Panc1 (cell line): ENCODE results near the gene ATP13A4. TPM values are rescaled to one million over a fixed set of nuclear protein-coding genes. Genes with fewer than 3 reads are reported as not detected.

Source experiments
- ATAC-seq: fragments of 200-7000 bp; cut with Tn5 transposase; 2 replicates; pipeline ENCODE4 v1.9.1; 2020; ENCODE audit warnings: mild to moderate bottlenecking, moderate library complexity
- BruUV-seq: library from RNA; stranded (reverse); fragments of 400-500 nt; replicated peaks from 2 replicates; lab custom pipeline; 2021; lab: Mats Ljungman, UMichigan
- CTCF ChIA-PET: fragments of 300-600 bp; sonication (Branson Sonifier 250); formaldehyde crosslinking; loops from one replicate; lab custom pipeline; 2022; ENCODE audit warnings: antibody characterized with exemption; lab: Charles Lee
- POLR2A ChIA-PET: fragments of 300-600 bp; sonication (Branson Sonifier 250); formaldehyde crosslinking; loops from one replicate; lab custom pipeline; 2022; ENCODE audit warnings: antibody characterized with exemption; lab: Charles Lee
- DNase-seq: peaks from one replicate; pipeline ENCODE4 v3.0.0-alpha.2; 2010; ENCODE audit warnings: low read depth, low spot score
- H3K27ac ChIP-seq: 2 replicates; pipeline ENCODE4 v1.5.1; 2011; ENCODE audit warnings: mild to moderate bottlenecking, low read length, inconsistent platforms
- H3K27me3 ChIP-seq: fragments of 200-500 bp; sonication (Bioruptor generic); 2 replicates; pipeline ENCODE4 v1.6.0; 2014; ENCODE audit warnings: low read length, inconsistent platforms; ENCODE audit not compliant: control insufficient read depth, insufficient read depth
- H3K36me3 ChIP-seq: fragments of 200-500 bp; sonication (Bioruptor generic); 2 replicates; pipeline ENCODE4 v1.5.1; 2014; ENCODE audit warnings: inconsistent platforms, mild to moderate bottlenecking, low read length, moderate library complexity; ENCODE audit not compliant: control insufficient read depth, insufficient read depth
- H3K4me1 ChIP-seq: 2 replicates; pipeline ENCODE4 v1.5.1; 2011; ENCODE audit warnings: inconsistent platforms, mild to moderate bottlenecking, low read length, moderate library complexity; ENCODE audit not compliant: control insufficient read depth, insufficient read depth
- H3K4me3 ChIP-seq, 2 experiments: 2 replicates each; pipeline ENCODE4 v1.5.1; 2011 to 2012; ENCODE audit warnings: low read depth in 2 of 2, low read length in 2 of 2, mild to moderate bottlenecking in 2 of 2, inconsistent platforms in 1 of 2, moderate library complexity in 1 of 2
- H3K9me3 ChIP-seq: fragments of 200-500 bp; sonication (Bioruptor generic); 2 replicates; pipeline ENCODE4 v1.5.1; 2014; ENCODE audit warnings: low read depth, mild to moderate bottlenecking, inconsistent platforms, low read length, moderate library complexity; ENCODE audit not compliant: control insufficient read depth, insufficient read depth
- CTCF ChIP-seq: fragments of 450-650 bp; IDR thresholded peaks from 2 replicates; pipeline ENCODE4 v1.5.1; 2017; ENCODE audit warnings: mild to moderate bottlenecking
- POLR2AphosphoS5 ChIP-seq: IDR thresholded peaks from 2 replicates; pipeline ENCODE4 v1.6.1; 2012; ENCODE audit warnings: mild to moderate bottlenecking, low read depth, low read length, moderate library complexity
- REST ChIP-seq, 2 experiments: IDR thresholded peaks; 2 replicates each; pipeline ENCODE4 v1.6.1; 2011 to 2012; ENCODE audit warnings: low read depth in 2 of 2, control low read depth in 1 of 2, low read length in 1 of 2, mild to moderate bottlenecking in 1 of 2, moderate library complexity in 1 of 2; ENCODE audit not compliant: insufficient read depth in 1 of 2
- SIN3A ChIP-seq: IDR thresholded peaks from 2 replicates; pipeline ENCODE4 v1.6.1; 2012; ENCODE audit warnings: low read depth, mild to moderate bottlenecking, low read length, moderate library complexity, borderline replicate concordance; ENCODE audit not compliant: insufficient read depth
- TCF7L2 ChIP-seq: IDR thresholded peaks from 2 replicates; pipeline ENCODE4 v1.6.1; 2011; ENCODE audit warnings: mild to moderate bottlenecking, low read depth, low read length, inconsistent platforms
- in situ Hi-C: cut with HindIII; loops from 2 replicates; pipeline ENCODE4 v1.10.0; 2016; ENCODE audit warnings: low sequenced_read_pairs, low pct_unique_long_range_greater_than_20kb
- intact Hi-C: fragments of 100-400 bp; cut with micrococcal nuclease; formaldehyde crosslinking; loops from one replicate; pipeline ENCODE4 v1.10.0; 2022; ENCODE audit not compliant: unreplicated experiment
- total RNA-seq: library from RNA; stranded (reverse); gene quantifications from one replicate; pipeline ENCODE4 v1.2.1, GENCODE V29; 2021; ENCODE audit not compliant: unreplicated experiment

The ATP13A4 gene
- total RNA-seq, 1 experiment from 2014 or later = not detected

- Histone ChIP-seq H3K4me1 (peaks cover 12% of the 10 kb centered on the region; the same call in 1 of the 2 replicates), H3K27me3 (no peaks in the 10 kb centered on the region), H3K27ac (peak within 1 kb of the TSS; percentile 96), H3K9me3 (no peaks in the 10 kb centered on the region), H3K4me3 (peak within 1 kb of the TSS; percentile 96 to 99), H3K36me3 (peaks cover 4% of the 10 kb centered on the region; the same call in 1 of the 2 replicates)
- peak; percentile 54 for TF ChIP-seq CTCF
- peak in 1 of 2 experiments; percentile 81; a peak in 2 of 4 replicates for TF ChIP-seq REST (IDR thresholded peaks at IDR 0.05; ENCODE audit: insufficient read depth in 1 of 2, low read depth in 2 of 2, low read length in 1 of 2)
- peak; percentile 92 for TF ChIP-seq POLR2AphosphoS5
- TF ChIP-seq SIN3A = peak; percentile 98; the same call in 1 of the 2 replicates
- TF ChIP-seq TCF7L2 = 0 out of 2 replicates have a peak, but pooled peaks have one; percentile 36
- peak; percentile 99 for ATAC-seq
- ChIA-PET POLR2A (no interaction called here), CTCF (no interaction called here)
- BruUV-seq = no TSS peak
- in situ Hi-C loops (no loop called here), intact Hi-C loops (no loop called here)
- DNase-seq = peak; percentile 97
These were observed 38.4 kb upstream of the ATP13A4 start, which contains the start of gene OPA1 for GRCh38 chr3:193592841-193593667. Gene OPA1 (plus strand): TSS chr3:193593208. CDS start chr3:193593378, 170 bp downstream.

GRCh38 chr3:193590088-193590856 lies 35.6 kb upstream of the ATP13A4 start:
- no peaks in the 10 kb centered on the region for H3K9me3 ChIP-seq
- DNase-seq (no peak), ATAC-seq (no peak)
- ChIA-PET CTCF (no interaction called here), POLR2A (no interaction called here)
- H3K36me3 ChIP-seq = peaks cover 4% of the 10 kb centered on the region; the same call in 1 of the 2 replicates
- H3K4me3 ChIP-seq = no peak overlapping the region
- TF ChIP-seq SIN3A = no peak
- TF ChIP-seq REST (IDR thresholded peaks at IDR 0.05; ENCODE audit: insufficient read depth in 1 of 2, low read depth in 2 of 2, low read length in 1 of 2) = no peak
- TF ChIP-seq TCF7L2 = no peak
- no peak for TF ChIP-seq CTCF
- TF ChIP-seq POLR2AphosphoS5 = no peak
- in situ Hi-C loops (no loop called here), intact Hi-C loops (no loop called here)
- no TSS peak for BruUV-seq
- no peaks in the 10 kb centered on the region for H3K27me3 ChIP-seq
- H3K4me1 ChIP-seq = peaks cover 8% of the 10 kb centered on the region; the same call in 1 of the 2 replicates
- H3K27ac ChIP-seq = no peak overlapping the region
